Common myeloid progenitor, CD34-positive (primary cell): ENCODE data around the gene USP34.

Experiments
- CTCF ChIA-PET: fragments of 350-600 bp; sonication (Branson Sonifier 250); formaldehyde crosslinking; loops from one replicate; lab custom pipeline; 2021; ENCODE audit warnings: antibody characterized with exemption; lab: Charles Lee
- POLR2A ChIA-PET: fragments of 350-600 bp; sonication (Branson Sonifier 250); formaldehyde crosslinking; loops from one replicate; lab custom pipeline; 2021; ENCODE audit warnings: antibody characterized with exemption; lab: Charles Lee
- DNase-seq, 3 donors: peaks; one replicate each; pipeline versions ENCODE4 v3.0.0 to v3.0.0-alpha.2; 2013
- H3K27ac ChIP-seq, 2 experiments: 1 replicate in 1 of 2; 2 replicates in 1 of 2; pipeline ENCODE4 v1.7.0; 2013; ENCODE audit warnings: inconsistent platforms in 2 of 2, low read length in 2 of 2, mild to moderate bottlenecking in 2 of 2, low read depth in 1 of 2, moderate library complexity in 1 of 2; ENCODE audit not compliant: severe bottlenecking in 2 of 2, insufficient read depth in 1 of 2, poor library complexity in 1 of 2
- H3K27me3 ChIP-seq, 5 experiments: replicated peaks in 2 of 5; 1 replicate in 3 of 5; 2 replicates in 2 of 5; pipeline versions ENCODE4 v1.6.1 to v1.7.0; 2013; ENCODE audit warnings: low read length in 4 of 5, mild to moderate bottlenecking in 2 of 5, moderate library complexity in 2 of 5, inconsistent platforms in 1 of 5; ENCODE audit not compliant: insufficient read depth in 5 of 5, control insufficient read depth in 4 of 5
- H3K36me3 ChIP-seq, 4 experiments: 1 replicate in 2 of 4; 2 replicates in 2 of 4; pipeline versions ENCODE4 v1.6.1 to v1.7.0; 2013; ENCODE audit warnings: low read length in 3 of 4, control low read depth in 1 of 4, mild to moderate bottlenecking in 1 of 4; ENCODE audit not compliant: control insufficient read depth in 4 of 4, insufficient read depth in 4 of 4
- H3K4me1 ChIP-seq, 4 experiments: 1 replicate in 3 of 4; 2 replicates in 1 of 4; pipeline versions ENCODE4 v1.6.1 to v1.7.1; 2013; ENCODE audit warnings: low read length in 3 of 4, mild to moderate bottlenecking in 3 of 4, control low read depth in 1 of 4, inconsistent platforms in 1 of 4, moderate library complexity in 1 of 4; ENCODE audit not compliant: control insufficient read depth in 4 of 4, insufficient read depth in 4 of 4; ENCODE audit errors: control extremely low read depth in 1 of 4
- H3K4me3 ChIP-seq, 7 experiments: 1 replicate in 4 of 7; 2 replicates in 3 of 7; pipeline versions ENCODE4 v1.5.1 to v1.7.0; 2013; ENCODE audit warnings: mild to moderate bottlenecking in 7 of 7, low read length in 6 of 7, moderate library complexity in 6 of 7, inconsistent platforms in 2 of 7, low read depth in 2 of 7, control low read depth in 1 of 7; ENCODE audit not compliant: insufficient read depth in 4 of 7, control insufficient read depth in 1 of 7; ENCODE audit errors: extremely low read depth in 1 of 7
- H3K9me3 ChIP-seq, 5 experiments: 1 replicate in 4 of 5; 2 replicates in 1 of 5; pipeline versions ENCODE4 v1.6.1 to v1.7.1; 2013; ENCODE audit warnings: low read length in 4 of 5, mild to moderate bottlenecking in 2 of 5, inconsistent platforms in 1 of 5, low read depth in 1 of 5, moderate library complexity in 1 of 5; ENCODE audit not compliant: control insufficient read depth in 4 of 5, insufficient read depth in 2 of 5; ENCODE audit errors: control extremely low read depth in 1 of 5
- WGBS: methylation state at CpG from one replicate; pipeline ENCODE4 v1.1.5; 2013; ENCODE audit not compliant: insufficient coverage; 5-methylcytosine and 5-hydroxymethylcytosine counted together

The USP34 gene

GRCh38 chr2:61229936-61230335, 241.0 kb downstream of the USP34 start:
- peaks cover 17 to 63% (median 32%) of the 10 kb centered on the region in 4 experiments for H3K36me3 ChIP-seq
- DNase-seq, result no peak
- H3K4me1 ChIP-seq, result no peaks in the 10 kb centered on the region
- ChIA-PET CTCF (no interaction called here), POLR2A (interaction anchor here (0.6 kb wide), 1 partner anchor 37 kb away, joined by 4 read pairs; no protein-coding TSS in a partner anchor)
- H3K4me3 ChIP-seq, result no peak overlapping the region
- WGBS, result no CpG with 5 or more reads among the region's 2 CpGs
- H3K27ac ChIP-seq, result no peak overlapping the region
- H3K9me3 ChIP-seq, result no peaks in the 10 kb centered on the region
- no peaks in the 10 kb centered on the region for H3K27me3 ChIP-seq

- Histone ChIP-seq H3K4me3 (no peak overlapping the region), H3K9me3 (no peaks in the 10 kb centered on the region), H3K4me1 (no peaks in the 10 kb centered on the region), H3K27me3 (no peaks in the 10 kb centered on the region), H3K36me3 (peaks cover 10 to 76% (median 40%) of the 10 kb centered on the region in 4 experiments), H3K27ac (no peak overlapping the region)
- WGBS, result 97% methylated on average over 8 of the region's 8 CpGs
- CTCF ChIA-PET, result no interaction called here
- POLR2A ChIA-PET, result no interaction called here
- no peak for DNase-seq
These were observed 248.3 kb downstream of the USP34 start for GRCh38 chr2:61222567-61222966.

- H3K27me3 ChIP-seq, result no peaks in the 10 kb centered on the region
- ChIA-PET POLR2A (no interaction called here), CTCF (interaction anchor here (1.8 kb wide), 1 partner anchor 15 kb away, joined by 4 read pairs; no protein-coding TSS in a partner anchor)
- H3K4me3 ChIP-seq, result no peak overlapping the region
- no peaks in the 10 kb centered on the region for H3K9me3 ChIP-seq
- peaks cover 10 to 70% (median 36%) of the 10 kb centered on the region in 4 experiments for H3K36me3 ChIP-seq
- H3K27ac ChIP-seq, result no peak overlapping the region
- no peak for DNase-seq
- H3K4me1 ChIP-seq, result no peaks in the 10 kb centered on the region
- 100% methylated on average over 1 of the region's 5 CpGs for WGBS
These were observed 249.1 kb downstream of the USP34 start for GRCh38 chr2:61221819-61222218.

GRCh38 chr2:61220768-61221167, 250.1 kb downstream of the USP34 start:
- no peak overlapping the region for H3K4me3 ChIP-seq
- ChIA-PET CTCF (interaction anchor here (1.0 to 1.8 kb wide), 2 partner anchors 10 to 17 kb away, joined by 3 to 4 read pairs; no protein-coding TSS in a partner anchor), POLR2A (no interaction called here)
- H3K4me1 ChIP-seq, result no peaks in the 10 kb centered on the region
- H3K36me3 ChIP-seq, result peaks cover 6 to 65% (median 31%) of the 10 kb centered on the region in 4 experiments
- H3K27ac ChIP-seq, result no peak overlapping the region
- H3K27me3 ChIP-seq, result no peaks in the 10 kb centered on the region
- H3K9me3 ChIP-seq, result no peaks in the 10 kb centered on the region
- WGBS, result no CpG with 5 or more reads among the region's 2 CpGs
- DNase-seq, result no peak

- ChIA-PET POLR2A (no interaction called here), CTCF (no interaction called here)
- Histone ChIP-seq H3K27ac (no peak overlapping the region), H3K36me3 (peaks cover 15 to 66% (median 31%) of the 10 kb centered on the region in 4 experiments), H3K27me3 (no peaks in the 10 kb centered on the region), H3K4me3 (no peak overlapping the region), H3K9me3 (no peaks in the 10 kb centered on the region), H3K4me1 (no peaks in the 10 kb centered on the region)
- 92% methylated on average over 2 of the region's 2 CpGs for WGBS
- no peak for DNase-seq
These were observed 252.1 kb downstream of the USP34 start for GRCh38 chr2:61218817-61219170.

GRCh38 chr2:61218076-61218816, 252.6 kb downstream of the USP34 start:
- CTCF ChIA-PET, result no interaction called here
- Histone ChIP-seq H3K4me1 (no peaks in the 10 kb centered on the region), H3K27ac (no peak overlapping the region), H3K4me3 (no peak overlapping the region), H3K27me3 (no peaks in the 10 kb centered on the region), H3K9me3 (no peaks in the 10 kb centered on the region), H3K36me3 (peaks cover 15 to 66% (median 31%) of the 10 kb centered on the region in 4 experiments)
- no peak for DNase-seq
- POLR2A ChIA-PET, result no interaction called here
- 93% methylated on average over 3 of the region's 4 CpGs for WGBS

- Histone ChIP-seq H3K36me3 (peaks cover 16 to 58% (median 30%) of the 10 kb centered on the region in 4 experiments), H3K4me1 (no peaks in the 10 kb centered on the region), H3K4me3 (no peak overlapping the region), H3K27me3 (no peaks in the 10 kb centered on the region), H3K9me3 (no peaks in the 10 kb centered on the region), H3K27ac (no peak overlapping the region)
- ChIA-PET POLR2A (no interaction called here), CTCF (no interaction called here)
- no peak for DNase-seq
- 93% methylated on average over 4 of the region's 4 CpGs for WGBS
These were observed 256.7 kb downstream of the USP34 start for GRCh38 chr2:61214171-61214570.
